ENCODE data around the gene TLE5. TPM values are rescaled to one million over a fixed set of nuclear protein-coding genes. Genes with fewer than 3 reads are reported as not detected.

TLE5 gene
- total and polyA plus RNA-seq, 10 of the 15 experiments (the other 5 are each of a cell fraction or from before 2014, with no cell fraction given): 2.5 to 373 (median 154) TPM

DNA sequence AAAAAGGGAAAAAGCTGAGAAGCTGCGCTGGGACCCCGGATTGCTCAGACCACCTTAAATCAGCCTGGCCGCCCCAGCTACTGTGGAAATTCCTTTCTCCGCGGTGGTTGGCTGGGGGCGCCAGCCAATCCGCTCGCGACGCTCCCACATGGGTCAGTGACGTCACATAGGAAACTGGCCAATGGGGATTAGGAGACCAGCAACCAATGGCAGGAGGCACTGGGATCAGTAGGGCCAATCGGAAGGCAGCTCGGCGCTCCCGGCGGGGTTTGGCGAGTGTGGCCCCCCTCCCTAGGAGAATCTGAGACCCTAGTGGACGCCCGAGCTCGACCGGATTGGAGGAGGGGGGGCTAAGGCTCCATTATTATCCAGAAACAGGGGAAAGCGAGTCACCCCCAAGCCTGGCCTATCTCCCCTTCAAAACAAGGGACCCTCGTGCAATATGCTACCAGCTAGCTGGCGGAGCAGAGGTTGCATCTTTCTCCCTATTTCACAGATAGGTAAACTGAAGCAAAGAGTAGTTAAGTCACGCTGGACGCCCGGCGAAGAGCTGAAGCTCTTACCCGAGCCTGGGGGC, 26.7 kb downstream of the TLE5 start (continued):
- TF ChIP-seq, protein P1, sequence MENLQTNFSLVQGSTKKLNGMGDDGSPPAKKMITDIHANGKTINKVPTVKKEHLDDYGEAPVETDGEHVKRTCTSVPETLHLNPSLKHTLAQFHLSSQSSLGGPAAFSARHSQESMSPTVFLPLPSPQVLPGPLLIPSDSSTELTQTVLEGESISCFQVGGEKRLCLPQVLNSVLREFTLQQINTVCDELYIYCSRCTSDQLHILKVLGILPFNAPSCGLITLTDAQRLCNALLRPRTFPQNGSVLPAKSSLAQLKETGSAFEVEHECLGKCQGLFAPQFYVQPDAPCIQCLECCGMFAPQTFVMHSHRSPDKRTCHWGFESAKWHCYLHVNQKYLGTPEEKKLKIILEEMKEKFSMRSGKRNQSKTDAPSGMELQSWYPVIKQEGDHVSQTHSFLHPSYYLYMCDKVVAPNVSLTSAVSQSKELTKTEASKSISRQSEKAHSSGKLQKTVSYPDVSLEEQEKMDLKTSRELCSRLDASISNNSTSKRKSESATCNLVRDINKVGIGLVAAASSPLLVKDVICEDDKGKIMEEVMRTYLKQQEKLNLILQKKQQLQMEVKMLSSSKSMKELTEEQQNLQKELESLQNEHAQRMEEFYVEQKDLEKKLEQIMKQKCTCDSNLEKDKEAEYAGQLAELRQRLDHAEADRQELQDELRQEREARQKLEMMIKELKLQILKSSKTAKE (IDR thresholded peaks at IDR 0.05; ENCODE audit: low read depth, poor library complexity, severe bottlenecking): peak; percentile 13
- no peak for TF ChIP-seq POU2F2 (IDR thresholded peaks at IDR 0.05; ENCODE audit: borderline replicate concordance, low read depth, low read length)
- no peak for TF ChIP-seq ETV6 (conservative IDR thresholded peaks at IDR 0.05 in 1 of 2, IDR thresholded peaks at IDR 0.05 in 1 of 2; ENCODE audit: borderline replicate concordance in 1 of 2, low read depth in 1 of 2)
- no peak for TF ChIP-seq STAT3 (IDR thresholded peaks at IDR 0.05; ENCODE audit: low read depth, low read length)
- TF ChIP-seq ZSCAN29 (IDR thresholded peaks at IDR 0.05): no peak

DNA sequence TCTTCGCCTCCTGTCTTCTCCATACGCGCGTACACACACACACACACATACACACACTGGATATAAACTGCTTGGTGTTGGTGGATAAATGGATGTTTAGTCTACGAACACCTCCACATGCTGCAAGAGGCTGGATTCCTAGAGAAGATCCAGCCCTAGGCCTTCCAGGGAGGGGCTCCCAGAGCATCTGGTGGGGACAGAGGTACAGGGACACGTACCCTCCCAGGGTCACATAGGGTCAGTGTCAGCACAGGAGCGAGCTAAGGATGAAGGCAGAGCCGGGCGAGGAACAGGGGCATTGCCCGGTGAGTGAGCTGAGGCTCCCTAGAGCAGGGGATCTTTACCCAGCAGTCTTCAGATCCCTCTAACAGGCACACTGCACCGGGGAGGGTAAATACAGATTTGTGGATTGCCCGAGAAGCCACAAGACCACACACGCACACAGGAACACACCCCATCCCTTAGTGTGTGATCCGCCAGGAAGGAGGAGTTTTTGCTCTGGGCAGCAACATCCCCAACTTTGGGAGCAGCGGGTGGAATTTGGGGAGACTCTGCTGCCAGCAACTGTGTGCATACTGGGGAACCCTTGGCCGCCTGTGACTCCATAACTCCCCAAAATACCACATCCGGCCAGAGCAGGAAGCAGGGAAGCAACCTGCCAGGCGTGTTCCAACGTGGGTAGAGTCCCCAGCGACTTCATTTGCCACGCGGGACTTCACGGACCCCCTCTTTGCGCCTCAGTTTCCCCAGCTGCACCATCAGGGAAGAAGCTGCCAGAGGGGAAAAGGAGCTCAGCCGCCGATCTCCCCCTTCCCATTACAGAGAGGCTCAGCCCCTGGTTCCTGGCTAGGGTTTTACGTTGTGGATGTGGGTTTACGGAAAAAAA, 27.4 kb downstream of the TLE5 start:
- H3K4me2 ChIP-seq (ENCODE audit: control insufficient read depth, insufficient read depth): peak overlapping the region; percentile 97
- FAIRE-seq (peak; percentile 86), DNase-seq (ENCODE audit: low read depth, low spot score) (peak; percentile 1), ATAC-seq (peak; percentile 39)
- H3K27ac ChIP-seq (ENCODE audit: control insufficient read depth, insufficient read depth): peak overlapping the region; percentile 71
- ChIA-PET CTCF (interaction anchor here (0.5 to 3.4 kb wide), 12 partner anchors 26 to 387 kb away, joined by 3 to 18 read pairs (median 6); no protein-coding TSS in a partner anchor), RAD21 (ENCODE audit: unreplicated experiment) (interaction anchor here (0.9 to 2.5 kb wide), 14 partner anchors 18 to 728 kb away, joined by 3 to 15 read pairs (median 4); partner anchors contain the start of genes MRPL54, TLE5 and TLE6), SMC1A (ENCODE audit: uncharacterized antibody, unreplicated experiment) (interaction anchor here (0.7 to 2.3 kb wide), 9 partner anchors 26 to 450 kb away, joined by 3 to 12 read pairs (median 4); partner anchors contain the start of genes SGTA and TLE6), POLR2A (interaction anchor here (0.7 to 2.6 kb wide), 13 partner anchors 10 to 727 kb away, joined by 3 to 13 read pairs (median 5); partner anchors contain the start of genes MRPL54, SGTA and TLE6)
- in situ Hi-C loops (cut with MboI) (no loop called here), intact Hi-C loops (cut with micrococcal nuclease; ENCODE audit: unreplicated experiment) (no loop called here)
- no peaks in the 10 kb centered on the region for H4K20me1 ChIP-seq (ENCODE audit: control insufficient read depth, insufficient read depth)
- H3K9ac ChIP-seq (ENCODE audit: control insufficient read depth, insufficient read depth, low read length): peak overlapping the region; percentile 94
- H2AFZ ChIP-seq (ENCODE audit: control insufficient read depth, low read depth, low read length): peak overlapping the region; percentile 89
- H3K9me3 ChIP-seq (replicated peaks; ENCODE audit: control insufficient read depth, insufficient read depth, low read length): no peaks in the 10 kb centered on the region
- H3K27me3 ChIP-seq (replicated peaks in 1 of 2; ENCODE audit: control insufficient read depth in 2 of 2, insufficient read depth in 2 of 2, low read length in 1 of 2): peaks cover 2 to 6% of the 10 kb centered on the region in 2 experiments
- H3K4me3 ChIP-seq: peak overlapping the region; percentile 74
- 25% methylated on average over 27 of the region's 28 CpGs for WGBS (ENCODE audit: insufficient coverage, insufficient replicate concordance, low lambda C conversion rate, missing lambda C conversion rate)
- TSS peak; percentile 99 for BruUV-seq (replicated peaks)
- peaks cover 16% of the 10 kb centered on the region for H3K4me1 ChIP-seq (ENCODE audit: control insufficient read depth, insufficient read depth, low read length)
- H3K36me3 ChIP-seq (ENCODE audit: control insufficient read depth in 2 of 2, insufficient read depth in 2 of 2, low read length in 1 of 2): no peaks in the 10 kb centered on the region
- no peaks in the 10 kb centered on the region for H3K79me2 ChIP-seq (ENCODE audit: control insufficient read depth, insufficient read depth, low read length)
- TF ChIP-seq ZNF217 (IDR thresholded peaks at IDR 0.05) (no peak; the same call in 1 of the 2 replicates), BMI1 (IDR thresholded peaks at IDR 0.05; ENCODE audit: borderline replicate concordance) (no peak), POLR2AphosphoS2 (IDR thresholded peaks at IDR 0.05; ENCODE audit: low read depth, low read length) (no peak), ETV6 (conservative IDR thresholded peaks at IDR 0.05 in 1 of 2, IDR thresholded peaks at IDR 0.05 in 1 of 2; ENCODE audit: borderline replicate concordance in 1 of 2, low read depth in 1 of 2) (no peak), FOS (IDR thresholded peaks at IDR 0.05; ENCODE audit: borderline replicate concordance, extremely low read depth, insufficient read length) (no peak), PML (IDR thresholded peaks at IDR 0.05; ENCODE audit: low read length) (peak; percentile 68; the same call in 1 of the 2 replicates)
- TF ChIP-seq, protein P2, sequence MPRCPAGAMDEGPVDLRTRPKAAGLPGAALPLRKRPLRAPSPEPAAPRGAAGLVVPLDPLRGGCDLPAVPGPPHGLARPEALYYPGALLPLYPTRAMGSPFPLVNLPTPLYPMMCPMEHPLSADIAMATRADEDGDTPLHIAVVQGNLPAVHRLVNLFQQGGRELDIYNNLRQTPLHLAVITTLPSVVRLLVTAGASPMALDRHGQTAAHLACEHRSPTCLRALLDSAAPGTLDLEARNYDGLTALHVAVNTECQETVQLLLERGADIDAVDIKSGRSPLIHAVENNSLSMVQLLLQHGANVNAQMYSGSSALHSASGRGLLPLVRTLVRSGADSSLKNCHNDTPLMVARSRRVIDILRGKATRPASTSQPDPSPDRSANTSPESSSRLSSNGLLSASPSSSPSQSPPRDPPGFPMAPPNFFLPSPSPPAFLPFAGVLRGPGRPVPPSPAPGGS (IDR thresholded peaks at IDR 0.05; ENCODE audit: borderline replicate concordance, insufficient read depth, low read depth, low read length, poor library complexity, severe bottlenecking): no peak
- TF ChIP-seq, protein P3, sequence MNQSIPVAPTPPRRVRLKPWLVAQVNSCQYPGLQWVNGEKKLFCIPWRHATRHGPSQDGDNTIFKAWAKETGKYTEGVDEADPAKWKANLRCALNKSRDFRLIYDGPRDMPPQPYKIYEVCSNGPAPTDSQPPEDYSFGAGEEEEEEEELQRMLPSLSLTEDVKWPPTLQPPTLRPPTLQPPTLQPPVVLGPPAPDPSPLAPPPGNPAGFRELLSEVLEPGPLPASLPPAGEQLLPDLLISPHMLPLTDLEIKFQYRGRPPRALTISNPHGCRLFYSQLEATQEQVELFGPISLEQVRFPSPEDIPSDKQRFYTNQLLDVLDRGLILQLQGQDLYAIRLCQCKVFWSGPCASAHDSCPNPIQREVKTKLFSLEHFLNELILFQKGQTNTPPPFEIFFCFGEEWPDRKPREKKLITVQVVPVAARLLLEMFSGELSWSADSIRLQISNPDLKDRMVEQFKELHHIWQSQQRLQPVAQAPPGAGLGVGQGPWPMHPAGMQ (IDR thresholded peaks at IDR 0.05; ENCODE audit: borderline replicate concordance): no peak

Measured in GM12878 (cell line).